H9 (cell line): ENCODE results near the gene WBP2. TPM values are rescaled to one million over a fixed set of nuclear protein-coding genes. Genes with fewer than 3 reads are reported as not detected.

Source experiments
- DNase-seq: peaks from one replicate; pipeline ENCODE4 v3.0.0-alpha.2; 2017
- H2AFZ ChIP-seq: one replicate; pipeline ENCODE4 v1.6.1; 2013; ENCODE audit warnings: mild to moderate bottlenecking, low read length, control low read depth, moderate library complexity
- H2AK5ac ChIP-seq: 2 replicates; pipeline ENCODE4 v1.6.1; 2013; ENCODE audit warnings: low read length, control low read depth, mixed read lengths; ENCODE audit not compliant: insufficient read length
- H2BK120ac ChIP-seq: one replicate; pipeline ENCODE4 v1.6.1; 2013; ENCODE audit warnings: low read depth, mild to moderate bottlenecking, low read length, control low read depth, inconsistent platforms; ENCODE audit not compliant: poor library complexity, severe bottlenecking
- H2BK12ac ChIP-seq: 2 replicates; pipeline ENCODE4 v1.6.1; 2013; ENCODE audit warnings: low read length, control low read depth, mixed read lengths, low read depth; ENCODE audit not compliant: insufficient read length
- H2BK15ac ChIP-seq: 2 replicates; pipeline ENCODE4 v1.6.1; 2013; ENCODE audit warnings: low read depth, low read length, control low read depth
- H2BK20ac ChIP-seq: one replicate; pipeline ENCODE4 v1.6.1; 2013; ENCODE audit warnings: low read depth, mild to moderate bottlenecking, low read length, control low read depth, inconsistent platforms; ENCODE audit not compliant: poor library complexity, severe bottlenecking
- H2BK5ac ChIP-seq: 2 replicates; pipeline ENCODE4 v1.6.1; 2013; ENCODE audit warnings: low read length, control low read depth, mixed read lengths; ENCODE audit not compliant: insufficient read length
- H3K14ac ChIP-seq: 2 replicates; pipeline ENCODE4 v1.6.1; 2013; ENCODE audit warnings: low read length, control low read depth; ENCODE audit not compliant: insufficient read depth
- H3K18ac ChIP-seq: 2 replicates; pipeline ENCODE4 v1.6.1; 2013; ENCODE audit warnings: low read depth, mild to moderate bottlenecking, mixed read lengths, low read length, control low read depth; ENCODE audit not compliant: insufficient read length
- H3K23ac ChIP-seq: 2 replicates; pipeline ENCODE4 v1.6.1; 2013; ENCODE audit warnings: low read length, control low read depth, mixed read lengths, low read depth; ENCODE audit not compliant: insufficient read length
- H3K23me2 ChIP-seq: 2 replicates; pipeline ENCODE4 v1.6.1; 2013; ENCODE audit warnings: low read depth, mild to moderate bottlenecking, mixed read lengths, low read length, control low read depth; ENCODE audit not compliant: insufficient read length, poor library complexity, severe bottlenecking
- H3K27ac ChIP-seq: 2 replicates; pipeline ENCODE4 v1.5.1; 2013; ENCODE audit warnings: low read length, control low read depth, mixed read lengths, low read depth; ENCODE audit not compliant: insufficient read length
- H3K27me3 ChIP-seq: 2 replicates; pipeline ENCODE4 v1.6.1; 2013; ENCODE audit warnings: low read length, control low read depth, inconsistent platforms; ENCODE audit not compliant: insufficient read depth
- H3K4ac ChIP-seq: 2 replicates; pipeline ENCODE4 v1.6.1; 2013; ENCODE audit warnings: low read depth, mild to moderate bottlenecking, control low read depth, inconsistent platforms, low read length, moderate library complexity
- H3K4me1 ChIP-seq: 2 replicates; pipeline ENCODE4 v1.6.1; 2013; ENCODE audit warnings: low read length, control low read depth, inconsistent platforms; ENCODE audit not compliant: insufficient read depth
- H3K4me2 ChIP-seq: 2 replicates; pipeline ENCODE4 v1.6.1; 2013; ENCODE audit warnings: low read length, control low read depth, mixed read lengths; ENCODE audit not compliant: insufficient read length, insufficient read depth
- H3K56ac ChIP-seq: 2 replicates; pipeline ENCODE4 v1.6.1; 2013; ENCODE audit warnings: low read depth, mild to moderate bottlenecking, mixed read lengths, low read length, control low read depth; ENCODE audit not compliant: insufficient read length
- H3K79me1 ChIP-seq: 2 replicates; pipeline ENCODE4 v1.6.1; 2013; ENCODE audit warnings: low read depth, mild to moderate bottlenecking, moderate library complexity, low read length, control low read depth, inconsistent platforms; ENCODE audit not compliant: insufficient read depth, poor library complexity, severe bottlenecking
- H3K79me2 ChIP-seq: 2 replicates; pipeline ENCODE4 v1.6.1; 2013; ENCODE audit warnings: low read length, control low read depth, inconsistent platforms; ENCODE audit not compliant: insufficient read depth
- H3K9ac ChIP-seq: 2 replicates; pipeline ENCODE4 v1.6.1; 2013; ENCODE audit warnings: low read length, control low read depth, mixed read lengths; ENCODE audit not compliant: insufficient read length; ENCODE audit errors: extremely low read depth
- H3K9me3 ChIP-seq: one replicate; pipeline ENCODE4 v1.6.1; 2013; ENCODE audit warnings: low read depth, low read length, inconsistent platforms; ENCODE audit not compliant: control insufficient read depth
- H3T11ph ChIP-seq: one replicate; pipeline ENCODE4 v1.6.1; 2013; ENCODE audit warnings: mild to moderate bottlenecking, low read length, control low read depth, inconsistent platforms
- H4K20me1 ChIP-seq: one replicate; pipeline ENCODE4 v1.6.1; 2013; ENCODE audit not compliant: control insufficient read depth, insufficient read length, insufficient read depth
- H4K5ac ChIP-seq: 2 replicates; pipeline ENCODE4 v1.6.1; 2013; ENCODE audit warnings: low read depth, mild to moderate bottlenecking, mixed read lengths, low read length, control low read depth; ENCODE audit not compliant: insufficient read length
- H4K8ac ChIP-seq: replicated peaks from 2 replicates; pipeline ENCODE4 v1.6.1; 2013; ENCODE audit warnings: low read length, control low read depth, mixed read lengths, low read depth; ENCODE audit not compliant: insufficient read length
- H4K91ac ChIP-seq: 2 replicates; pipeline ENCODE4 v1.6.1; 2013; ENCODE audit warnings: low read depth, mild to moderate bottlenecking, moderate library complexity, mixed read lengths, low read length, control low read depth; ENCODE audit not compliant: insufficient read length
- H3K27ac Mint-ChIP-seq, 3 experiments: 2 replicates in 2 of 3; 3 replicates in 1 of 3; pipeline ENCODE4 v1.8.0; 2020 to 2021; ENCODE audit warnings: mixed read lengths in 3 of 3, mild to moderate bottlenecking in 1 of 3, moderate library complexity in 1 of 3
- H3K27me3 Mint-ChIP-seq: 2 replicates; pipeline ENCODE4 v1.8.0; 2021; ENCODE audit warnings: low read depth, mild to moderate bottlenecking, moderate library complexity, mixed read lengths
- H3K36me3 Mint-ChIP-seq, 3 experiments: 2 replicates in 2 of 3; 3 replicates in 1 of 3; pipeline ENCODE4 v1.8.0; 2020 to 2021; ENCODE audit warnings: low read depth in 3 of 3, mixed read lengths in 3 of 3; ENCODE audit not compliant: insufficient read depth in 1 of 3
- H3K4me1 Mint-ChIP-seq, 2 experiments: 2 replicates each; pipeline ENCODE4 v1.8.0; 2020; ENCODE audit warnings: mixed read lengths in 2 of 2
- H3K4me3 Mint-ChIP-seq, 2 experiments: 2 replicates in 1 of 2; 3 replicates in 1 of 2; pipeline ENCODE4 v1.8.0; 2020 to 2021; ENCODE audit warnings: mild to moderate bottlenecking in 2 of 2, mixed read lengths in 2 of 2, moderate library complexity in 1 of 2
- H3K9me3 Mint-ChIP-seq, 2 experiments: 2 replicates in 1 of 2; 3 replicates in 1 of 2; pipeline ENCODE4 v1.8.0; 2020; ENCODE audit warnings: mild to moderate bottlenecking in 2 of 2, mixed read lengths in 2 of 2, moderate library complexity in 1 of 2
- WGBS: extraction: QIAGEN DNeasy Blood & Tissue Kit; methylation state at CpG from one replicate; pipeline ENCODE4 v1.1.7; 2013; ENCODE audit warnings: missing lambda C conversion rate, low lambda C conversion rate, mixed read lengths; ENCODE audit not compliant: insufficient read length; ENCODE audit errors: extremely low coverage; 5-methylcytosine and 5-hydroxymethylcytosine counted together
- total RNA-seq: library from RNA; stranded (reverse); gene quantifications from 2 replicates; pipeline ENCODE4 v1.2.1, GENCODE V29; 2021
- TF ChIP-seq, protein P1 (sequence below): fragments of 200-600 bp; sonication (generic); conservative IDR thresholded peaks from 3 replicates; pipeline ENCODE4 v1.8.0; 2021; ENCODE audit warnings: antibody characterized with exemption, mild to moderate bottlenecking

Gene WBP2
- total RNA-seq, 1 experiment from 2014 or later: 63.2 TPM

DNA sequence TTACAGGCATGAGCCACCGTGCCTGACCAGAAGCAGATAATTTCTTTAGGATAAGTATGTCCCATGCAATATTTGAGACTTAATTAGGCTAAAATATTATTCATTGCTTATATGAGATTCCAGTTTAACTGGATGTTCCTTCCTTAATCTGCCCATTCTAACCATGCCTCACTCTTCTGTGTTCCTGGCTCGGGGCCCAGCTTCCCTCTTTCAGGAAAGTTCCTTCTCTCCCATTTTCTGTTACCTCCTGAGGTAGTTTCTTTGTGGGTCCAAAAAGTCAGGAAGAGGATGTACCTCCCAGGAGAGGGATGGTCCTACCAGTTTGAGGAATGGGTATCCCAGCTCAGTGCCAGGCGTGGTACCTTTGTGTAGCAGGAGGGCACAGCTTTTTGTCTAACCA lies 47.3 kb downstream of the WBP2 start:
- no peaks in the 10 kb centered on the region for H3K9me3 Mint-ChIP-seq
- H3K27ac ChIP-seq: no peak overlapping the region

More for the DNA sequence above, 47.3 kb downstream of the WBP2 start:
- Histone ChIP-seq H2BK120ac (no peak overlapping the region), H3K14ac (no peak overlapping the region), H2BK15ac (no peak overlapping the region), H4K20me1 (no peaks in the 10 kb centered on the region), H3K9me3 (no peaks in the 10 kb centered on the region), H2BK12ac (no peak overlapping the region), H3K4me1 (no peaks in the 10 kb centered on the region), H4K91ac (no peak overlapping the region), H3K23ac (no peak overlapping the region), H3K79me2 (peaks cover 3% of the 10 kb centered on the region; the same call in 1 of the 2 replicates), H2AK5ac (no peak overlapping the region), H3K23me2 (no peaks in the 10 kb centered on the region), H3T11ph (no peak overlapping the region), H2BK5ac (no peak overlapping the region), H2AFZ (no peak overlapping the region), H4K8ac (no peak overlapping the region), H3K18ac (no peak overlapping the region), H2BK20ac (no peak overlapping the region), H3K27me3 (no peaks in the 10 kb centered on the region), H3K4ac (no peak overlapping the region), H3K4me2 (no peak overlapping the region), H3K79me1 (no peaks in the 10 kb centered on the region), H3K9ac (no peak overlapping the region), H4K5ac (no peak overlapping the region), H3K56ac (no peak overlapping the region)
- Mint-ChIP-seq H3K4me3 (no peak overlapping the region), H3K27me3 (no peaks in the 10 kb centered on the region), H3K4me1 (no peaks in the 10 kb centered on the region), H3K27ac (peak overlapping the region in 1 of 3 experiments; percentile 46; a peak in 2 of 7 replicates), H3K36me3 (peaks cover 4 to 27% (median 21%) of the 10 kb centered on the region in 3 experiments; a peak in 6 of 7 replicates)
- TF ChIP-seq, protein P1, sequence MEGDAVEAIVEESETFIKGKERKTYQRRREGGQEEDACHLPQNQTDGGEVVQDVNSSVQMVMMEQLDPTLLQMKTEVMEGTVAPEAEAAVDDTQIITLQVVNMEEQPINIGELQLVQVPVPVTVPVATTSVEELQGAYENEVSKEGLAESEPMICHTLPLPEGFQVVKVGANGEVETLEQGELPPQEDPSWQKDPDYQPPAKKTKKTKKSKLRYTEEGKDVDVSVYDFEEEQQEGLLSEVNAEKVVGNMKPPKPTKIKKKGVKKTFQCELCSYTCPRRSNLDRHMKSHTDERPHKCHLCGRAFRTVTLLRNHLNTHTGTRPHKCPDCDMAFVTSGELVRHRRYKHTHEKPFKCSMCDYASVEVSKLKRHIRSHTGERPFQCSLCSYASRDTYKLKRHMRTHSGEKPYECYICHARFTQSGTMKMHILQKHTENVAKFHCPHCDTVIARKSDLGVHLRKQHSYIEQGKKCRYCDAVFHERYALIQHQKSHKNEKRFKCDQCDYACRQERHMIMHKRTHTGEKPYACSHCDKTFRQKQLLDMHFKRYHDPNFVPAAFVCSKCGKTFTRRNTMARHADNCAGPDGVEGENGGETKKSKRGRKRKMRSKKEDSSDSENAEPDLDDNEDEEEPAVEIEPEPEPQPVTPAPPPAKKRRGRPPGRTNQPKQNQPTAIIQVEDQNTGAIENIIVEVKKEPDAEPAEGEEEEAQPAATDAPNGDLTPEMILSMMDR: no peak
- no CpG with 5 or more reads among the region's 3 CpGs for WGBS
- DNase-seq: no peak
